Heart left ventricle (tissue), 13 donors: ENCODE data around the gene DDX25.
"Not testable (repeated sequence)": the region's sequence is repeated elsewhere in the genome, so short reads cannot be mapped to it uniquely, and the experiment has no call there.

Experiments used
- POLR2A ChIP-seq, 2 donors: fragments of 450-650 bp; IDR thresholded peaks; one replicate each; pipeline ENCODE4 v1.6.1; 2017; ENCODE audit warnings: antibody characterized with exemption in 2 of 2, mild to moderate bottlenecking in 2 of 2, moderate library complexity in 2 of 2
- TF ChIP-seq, protein P1 (sequence below), 12 donors: fragments of 200-600 bp; sonication (generic) in 4 of 12; IDR thresholded peaks; one replicate each; pipeline versions ENCODE4 v1.5.0 to v1.8.0; 2018 to 2022; ENCODE audit warnings: antibody characterized with exemption in 12 of 12, mild to moderate bottlenecking in 5 of 12
- donor health status: ischemic (EF 13 %, LVEDD 7.1; RV severe dilation, severe dysfunction).
- donor health status: DM: no; HTN: yes; CAD: no.
- donor health status: DM: no; HTN: no; CAD: no.
- donor health status: ischemic (EF 25% LVEDD 6.9; RV normal size, moderate dysfunction).
- donor health status: ischemic (EF 25% LVEDD 5.7; RV mildly dilated, moderate dysfunction).
- donor health status: ischemic (EF 35%, LVEDD 5.7; RV mildly dilated, moderate dysfunction).
- donor health status: nonischemic (EF 11% LVEDD 7.7; RV severe dilation, severe dysfunction).
- donor health status: DM: yes; HTN: yes; CAD: no.
- donor health status: PGD.
- donor health status: ischemic (EF 29% LVEDD 5.4; RV normal size, mild dysfunction).
- donor health status: nonischemic (EF 23%, LVEDD 6.1; RV moderate dilation, normal function).

DNA sequence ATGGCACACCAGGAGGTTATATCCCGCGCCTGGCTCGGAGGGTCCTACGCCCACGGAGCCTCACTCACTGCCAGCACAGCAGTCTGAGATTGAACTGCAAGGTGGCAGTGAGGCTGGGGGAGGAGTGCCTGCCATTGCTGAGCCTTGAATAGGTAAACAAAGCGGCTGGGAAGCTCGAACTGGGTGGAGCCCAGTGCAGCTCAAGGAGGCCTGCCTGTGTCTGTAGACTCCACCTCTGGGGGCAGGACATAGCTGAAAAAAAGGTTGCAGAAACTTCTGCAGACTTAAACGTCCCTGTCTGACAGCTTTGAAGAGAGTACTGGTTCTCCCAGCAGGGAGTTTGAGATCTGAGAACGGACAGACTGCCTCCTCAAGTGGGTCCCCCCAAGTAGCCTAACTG lies 46.6 kb upstream of the DDX25 start:
- TF ChIP-seq, protein P1, sequence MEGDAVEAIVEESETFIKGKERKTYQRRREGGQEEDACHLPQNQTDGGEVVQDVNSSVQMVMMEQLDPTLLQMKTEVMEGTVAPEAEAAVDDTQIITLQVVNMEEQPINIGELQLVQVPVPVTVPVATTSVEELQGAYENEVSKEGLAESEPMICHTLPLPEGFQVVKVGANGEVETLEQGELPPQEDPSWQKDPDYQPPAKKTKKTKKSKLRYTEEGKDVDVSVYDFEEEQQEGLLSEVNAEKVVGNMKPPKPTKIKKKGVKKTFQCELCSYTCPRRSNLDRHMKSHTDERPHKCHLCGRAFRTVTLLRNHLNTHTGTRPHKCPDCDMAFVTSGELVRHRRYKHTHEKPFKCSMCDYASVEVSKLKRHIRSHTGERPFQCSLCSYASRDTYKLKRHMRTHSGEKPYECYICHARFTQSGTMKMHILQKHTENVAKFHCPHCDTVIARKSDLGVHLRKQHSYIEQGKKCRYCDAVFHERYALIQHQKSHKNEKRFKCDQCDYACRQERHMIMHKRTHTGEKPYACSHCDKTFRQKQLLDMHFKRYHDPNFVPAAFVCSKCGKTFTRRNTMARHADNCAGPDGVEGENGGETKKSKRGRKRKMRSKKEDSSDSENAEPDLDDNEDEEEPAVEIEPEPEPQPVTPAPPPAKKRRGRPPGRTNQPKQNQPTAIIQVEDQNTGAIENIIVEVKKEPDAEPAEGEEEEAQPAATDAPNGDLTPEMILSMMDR (IDR thresholded peaks at IDR 0.05) = not testable (repeated sequence)
- TF ChIP-seq POLR2A (IDR thresholded peaks at IDR 0.05) = not testable (repeated sequence)
